K562 (cell line): ENCODE measurements around the gene FAM227B. TPM values are rescaled to one million over a fixed set of nuclear protein-coding genes. Genes with fewer than 3 reads are reported as not detected.

Experiments
- CLOCK ChIP-seq: fragments of 250-450 bp; sonication (Bioruptor Pico); IDR thresholded peaks from 2 replicates; pipeline ENCODE4 v1.4.0; 2020; ENCODE audit warnings: mild to moderate bottlenecking, moderate library complexity, borderline replicate concordance
- DIDO1 ChIP-seq: fragments of 450-650 bp; IDR thresholded peaks from 2 replicates; pipeline ENCODE4 v1.6.1; 2016; ENCODE audit warnings: low read depth, missing biosample characterization, missing genetic modification characterization
- KLF16 ChIP-seq: IDR thresholded peaks from 2 replicates; pipeline ENCODE4 v1.6.1; 2016; ENCODE audit warnings: antibody characterized with exemption
- THAP12 ChIP-seq: fragments of 250-450 bp; sonication (Bioruptor Pico); IDR thresholded peaks from 2 replicates; pipeline ENCODE4 v1.9.0; 2021; ENCODE audit warnings: mild to moderate bottlenecking, inconsistent platforms
- ZBTB40 ChIP-seq, 2 experiments: fragments of 450-650 bp in 1 of 2; sonication (generic) in 1 of 2; formaldehyde crosslinking in 1 of 2; IDR thresholded peaks; 2 replicates each; pipeline versions ENCODE4 v1.7.1 to v1.9.0; 2016 to 2022; ENCODE audit warnings: inconsistent platforms in 1 of 2, mild to moderate bottlenecking in 1 of 2, missing genetic modification reagents in 1 of 2
- ZNF143 ChIP-seq: sonication (generic); formaldehyde crosslinking; IDR thresholded peaks from 2 replicates; pipeline ENCODE4 v1.9.0; 2022; ENCODE audit warnings: mild to moderate bottlenecking, missing genetic modification reagents
- ZNF586 ChIP-seq: fragments of 450-650 bp; formaldehyde crosslinking; conservative IDR thresholded peaks from 2 replicates; pipeline ENCODE4 v1.4.0; 2020; ENCODE audit warnings: mild to moderate bottlenecking, moderate library complexity
- polyA plus RNA-seq, 8 experiments: library from polyadenylated mRNA; depleted of rRNA in 4 of 8; stranded (reverse) in 5 of 8; unstranded in 3 of 8; fragments of >200 nt; fragmentation: Nextera tagmentation in 2 of 8; fragmentation: Illumina TruSeq in 1 of 8; extraction: Ambion mirVana in 2 of 8; extraction: Trizol in 1 of 8; gene quantifications; 2 replicates each; pipeline versions ENCODE4 v1.2.1 to v1.2.3, GENCODE V29; 2011 to 2014; ENCODE audit warnings: inconsistent platforms in 1 of 8, missing spikeins in 1 of 8
- total RNA-seq, 7 experiments: library from RNA; depleted of rRNA in 6 of 7; stranded (reverse); fragments of >200 nt in 6 of 7; fragmentation: Illumina TruSeq in 2 of 7; extraction: Trizol in 2 of 7; gene quantifications; 2 replicates each; pipeline versions ENCODE4 v1.2.1 to v1.2.3, GENCODE V29; 2011 to 2021; ENCODE audit warnings: low replicate concordance in 1 of 7

The FAM227B gene
- total and polyA plus RNA-seq, 9 of the 15 experiments (the other 6 are each of a cell fraction or from before 2014, with no cell fraction given), result 5.1 to 12.5 (median 11.2) TPM

- peak; percentile 94 for TF ChIP-seq ZBTB40 (IDR thresholded peaks at IDR 0.05)
- no peak for TF ChIP-seq ZBTB40 (CRISPR knock-in tag; IDR thresholded peaks at IDR 0.05)
- peak; percentile 76; the same call in 1 of the 2 replicates for TF ChIP-seq THAP12 (CRISPR knock-in tag)
- no peak for TF ChIP-seq KLF16
- TF ChIP-seq ZNF586 (CRISPR knock-in tag), result no peak
- no peak for TF ChIP-seq CLOCK (CRISPR knock-in tag)
- TF ChIP-seq ZNF143, result 0 out of 2 replicates have a peak, but pooled peaks have one; percentile 33
- TF ChIP-seq DIDO1 (tag), result peak; percentile 82
These were observed at the start of gene FAM227B, which contains the start of gene DTWD1 (continued) for GRCh38 chr15:49620658-49621368.
